Activated CD4-positive, alpha-beta memory T cell treated with anti-CD3 and anti-CD28 coated beads, Interleukin-2, amount 10 ng/mL, durations not matched to agents 7 days and 5 days (primary cell): Measurements from ENCODE around the gene SPTBN1. TPM values are rescaled to one million over a fixed set of nuclear protein-coding genes. Genes with fewer than 3 reads are reported as not detected.

Source experiments
- CTCF ChIA-PET: fragments of 350-600 bp; sonication (Branson Sonifier 250); formaldehyde crosslinking; loops from one replicate; lab custom pipeline; 2021; ENCODE audit warnings: antibody characterized with exemption, inconsistent platforms; lab: Charles Lee
- POLR2A ChIA-PET: fragments of 350-600 bp; sonication (Branson Sonifier 250); formaldehyde crosslinking; loops from one replicate; lab custom pipeline; 2021; ENCODE audit warnings: antibody characterized with exemption; lab: Charles Lee
- DNase-seq: peaks from one replicate; pipeline ENCODE4 v3.0.0-alpha.2; 2020
- H3K27ac Mint-ChIP-seq: one replicate; pipeline ENCODE4 v1.8.0; 2021; ENCODE audit warnings: mild to moderate bottlenecking, mixed read lengths
- H3K27me3 Mint-ChIP-seq: one replicate; pipeline ENCODE4 v1.8.0; 2021; ENCODE audit warnings: mixed read lengths
- H3K36me3 Mint-ChIP-seq: one replicate; pipeline ENCODE4 v1.8.0; 2021; ENCODE audit warnings: low read depth, mixed read lengths
- H3K4me1 Mint-ChIP-seq: one replicate; pipeline ENCODE4 v1.8.0; 2021; ENCODE audit warnings: mixed read lengths
- H3K4me3 Mint-ChIP-seq: one replicate; pipeline ENCODE4 v1.8.0; 2021; ENCODE audit warnings: mild to moderate bottlenecking, mixed read lengths
- H3K9me3 Mint-ChIP-seq: one replicate; pipeline ENCODE4 v1.8.0; 2021; ENCODE audit warnings: mixed read lengths
- total RNA-seq, 2 experiments: library from RNA; stranded (reverse); gene quantifications; one replicate each; pipeline ENCODE4 v1.2.3, GENCODE V29; 2021

The SPTBN1 gene
- total RNA-seq, 2 experiments from 2014 or later, result 112 TPM

DNA sequence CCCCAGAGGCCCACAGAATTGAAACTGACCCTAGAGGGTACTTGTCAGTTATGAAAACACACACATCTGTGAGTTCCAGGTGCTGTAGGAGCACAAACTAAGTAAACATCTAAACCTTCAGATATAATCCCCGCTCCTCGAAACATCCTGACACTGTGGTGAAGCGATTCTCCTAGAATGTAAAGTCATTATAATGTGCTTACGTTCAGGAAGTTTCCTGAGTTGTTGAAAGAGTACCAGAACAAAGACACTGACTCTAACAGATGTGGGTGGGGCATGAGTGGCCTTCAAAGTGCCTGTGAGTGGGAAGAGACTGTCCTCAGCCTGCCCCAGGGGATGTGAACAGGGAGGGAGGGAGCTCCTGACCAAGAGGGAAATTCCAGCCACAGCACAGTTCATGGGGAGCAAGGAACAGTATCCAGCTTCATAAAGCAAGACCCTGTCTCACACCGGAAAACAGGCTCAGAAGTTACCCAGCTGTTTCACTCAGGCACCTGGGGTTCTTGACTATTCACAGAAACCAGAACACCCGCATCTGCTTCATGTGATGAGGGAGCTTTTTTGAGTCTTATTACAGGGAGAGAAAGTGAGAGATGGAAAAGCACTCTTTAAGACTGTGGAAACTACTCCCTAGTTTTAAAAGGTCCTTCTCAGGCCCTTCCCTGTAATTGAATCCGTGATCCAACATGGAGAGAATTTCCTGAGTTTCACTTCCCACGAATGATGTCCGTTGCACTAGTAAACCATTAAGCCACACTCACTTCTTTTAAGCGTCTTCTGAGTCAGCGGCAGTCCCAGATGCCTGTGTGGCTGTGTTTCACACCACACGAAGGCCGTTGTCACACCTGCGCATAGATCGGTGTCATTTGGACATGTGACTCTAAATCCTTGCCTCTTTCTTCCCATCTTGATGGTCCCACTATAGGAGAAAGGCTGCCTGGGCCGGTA, 178.7 kb downstream of the SPTBN1 start:
- Mint-ChIP-seq H3K9me3 (no peaks in the 10 kb centered on the region), H3K4me1 (peaks cover 17% of the 10 kb centered on the region), H3K27ac (peak overlapping the region; percentile 16), H3K36me3 (peaks cover 77% of the 10 kb centered on the region), H3K4me3 (no peak overlapping the region), H3K27me3 (no peaks in the 10 kb centered on the region)
- no peak for DNase-seq
- CTCF ChIA-PET, result interaction anchor here (1.0 to 1.5 kb wide), 2 partner anchors 24 to 30 kb away, joined by 3 to 7 read pairs; no protein-coding TSS in a partner anchor
- POLR2A ChIA-PET, result interaction anchor here (1.0 kb wide), 1 partner anchor 76 kb away, joined by 4 read pairs; no protein-coding TSS in a partner anchor

DNA sequence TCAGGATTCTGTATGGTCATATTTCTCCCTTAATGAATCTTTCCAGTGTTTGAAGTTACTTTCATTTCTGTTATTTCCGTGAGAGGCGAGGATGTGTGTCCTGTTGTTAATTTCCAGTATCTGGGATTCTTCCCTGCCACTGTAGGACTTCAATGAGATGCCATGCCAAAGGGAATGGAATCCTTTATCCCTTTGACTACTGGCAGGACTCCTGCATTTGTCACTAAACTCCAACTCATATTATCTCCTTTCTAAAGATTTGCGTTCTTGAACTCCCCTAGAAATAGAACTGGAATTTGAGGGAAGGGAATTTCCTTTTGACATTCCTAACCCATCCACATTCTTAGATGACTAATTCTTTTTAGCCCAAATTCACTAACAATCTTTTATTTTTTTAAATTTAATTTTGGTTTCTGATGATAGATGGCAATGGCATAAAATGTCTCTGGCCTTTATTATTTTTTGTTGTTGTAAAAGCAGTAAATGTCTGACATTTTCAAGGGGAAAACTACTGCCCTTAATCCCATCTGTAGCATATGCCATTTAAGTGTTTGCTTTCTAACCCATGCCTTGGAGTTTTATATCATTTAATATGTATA, 179.5 kb downstream of the SPTBN1 start:
- Mint-ChIP-seq H3K36me3 (peaks cover 73% of the 10 kb centered on the region), H3K4me3 (no peak overlapping the region)

DNA sequence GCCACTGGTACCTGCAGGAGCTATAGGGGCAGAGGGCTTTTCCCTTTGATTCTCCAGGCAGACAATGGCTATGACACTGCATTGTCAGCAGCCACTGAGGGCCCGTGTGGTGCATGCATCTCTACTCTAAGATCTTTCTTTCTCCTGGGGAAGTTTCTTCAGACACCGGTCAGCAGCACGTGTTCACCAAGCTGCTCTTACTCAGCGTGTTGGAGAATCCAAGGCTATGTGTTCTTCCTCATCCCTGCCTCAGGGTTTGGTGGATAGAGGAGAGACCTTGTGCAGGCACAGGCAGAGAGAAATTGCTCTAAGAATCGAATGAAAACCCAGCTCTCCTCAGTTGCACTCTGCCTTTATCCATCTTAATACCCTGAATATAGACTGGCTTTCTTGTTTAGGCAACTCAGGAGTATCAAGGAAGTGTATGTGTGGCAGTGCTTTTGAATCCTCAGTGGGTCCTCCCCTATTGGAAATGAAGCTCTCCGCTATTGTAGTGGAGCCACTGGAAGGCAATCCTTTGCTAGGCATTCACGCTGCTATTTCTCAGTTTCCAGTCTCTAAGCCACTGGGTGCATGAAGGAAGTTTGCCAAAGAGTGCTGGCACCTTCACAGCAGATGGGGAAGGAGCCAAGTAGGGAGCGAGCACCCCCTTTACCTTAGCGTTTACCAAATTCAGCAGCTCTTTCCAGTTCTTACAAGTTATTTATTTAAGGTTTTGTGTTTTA, 180.4 kb downstream of the SPTBN1 start:
- Mint-ChIP-seq H3K36me3 (peaks cover 71% of the 10 kb centered on the region), H3K4me1 (peaks cover 21% of the 10 kb centered on the region), H3K4me3 (no peak overlapping the region), H3K27me3 (no peaks in the 10 kb centered on the region), H3K27ac (no peak overlapping the region), H3K9me3 (no peaks in the 10 kb centered on the region)
- no peak for DNase-seq
- ChIA-PET CTCF (interaction anchor here (1.3 kb wide), 1 partner anchor 114 kb away, joined by 4 read pairs; no protein-coding TSS in a partner anchor), POLR2A (interaction anchor here (0.8 kb wide), 1 partner anchor 9 kb away, joined by 3 read pairs; no protein-coding TSS in a partner anchor)

More for the DNA sequence above, 179.5 kb downstream of the SPTBN1 start:
- ChIA-PET CTCF (no interaction called here), POLR2A (interaction anchor here (1.0 kb wide), 1 partner anchor 77 kb away, joined by 4 read pairs; no protein-coding TSS in a partner anchor)
- no peaks in the 10 kb centered on the region for H3K9me3 Mint-ChIP-seq
- H3K27ac Mint-ChIP-seq, result peak overlapping the region; percentile 11
- H3K27me3 Mint-ChIP-seq, result no peaks in the 10 kb centered on the region
- DNase-seq, result no peak
- peaks cover 21% of the 10 kb centered on the region for H3K4me1 Mint-ChIP-seq

DNA sequence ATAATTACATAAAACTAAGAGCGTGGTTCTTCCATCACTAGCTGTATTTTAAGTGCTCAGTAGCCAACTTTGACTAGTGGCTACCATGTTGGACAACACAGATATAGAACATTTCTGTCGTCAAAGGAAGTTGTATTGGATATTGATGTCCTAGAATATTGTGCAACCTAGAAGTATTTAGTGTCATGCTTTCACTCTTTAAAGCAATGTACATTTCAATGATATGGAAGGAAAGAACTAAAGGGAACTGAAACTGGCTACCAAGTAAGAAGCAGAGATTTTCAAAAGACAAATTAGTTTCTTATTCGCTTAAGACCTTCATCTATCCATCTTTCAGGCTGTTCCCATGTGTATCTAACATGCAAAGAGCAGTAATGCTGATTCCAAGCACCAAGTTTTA, 182.0 kb downstream of the SPTBN1 start:
- Mint-ChIP-seq H3K4me3 (no peak overlapping the region), H3K9me3 (no peaks in the 10 kb centered on the region), H3K36me3 (peaks cover 74% of the 10 kb centered on the region), H3K27me3 (no peaks in the 10 kb centered on the region), H3K27ac (no peak overlapping the region), H3K4me1 (peaks cover 21% of the 10 kb centered on the region)
- POLR2A ChIA-PET, result no interaction called here
- CTCF ChIA-PET, result no interaction called here
- DNase-seq, result no peak

DNA sequence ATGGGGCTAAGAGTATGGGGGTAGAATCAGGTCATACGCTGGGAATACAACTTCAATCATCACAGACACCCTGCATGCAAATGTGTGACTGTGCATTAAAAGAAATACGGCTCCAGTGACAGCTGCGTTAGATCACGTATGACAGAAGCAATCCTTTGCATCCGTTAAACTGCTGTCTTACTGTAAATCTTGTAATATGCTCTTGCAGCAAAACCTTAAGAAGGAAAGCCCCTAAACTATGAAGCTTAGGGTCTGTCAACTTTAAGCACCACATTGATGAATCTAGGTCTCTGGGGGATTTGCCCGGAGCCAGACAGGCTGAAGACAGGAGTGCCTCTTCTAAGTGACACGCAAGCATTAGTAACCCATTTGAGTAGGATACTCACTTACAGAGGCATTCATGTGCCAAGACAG, 182.7 kb downstream of the SPTBN1 start:
- Mint-ChIP-seq H3K27me3 (no peaks in the 10 kb centered on the region), H3K4me3 (no peak overlapping the region), H3K36me3 (peaks cover 75% of the 10 kb centered on the region), H3K4me1 (peaks cover 21% of the 10 kb centered on the region), H3K9me3 (no peaks in the 10 kb centered on the region), H3K27ac (no peak overlapping the region)
- DNase-seq, result no peak
- ChIA-PET POLR2A (no interaction called here), CTCF (interaction anchor here (1.7 kb wide), 1 partner anchor 66 kb away, joined by 6 read pairs; no protein-coding TSS in a partner anchor)

DNA sequence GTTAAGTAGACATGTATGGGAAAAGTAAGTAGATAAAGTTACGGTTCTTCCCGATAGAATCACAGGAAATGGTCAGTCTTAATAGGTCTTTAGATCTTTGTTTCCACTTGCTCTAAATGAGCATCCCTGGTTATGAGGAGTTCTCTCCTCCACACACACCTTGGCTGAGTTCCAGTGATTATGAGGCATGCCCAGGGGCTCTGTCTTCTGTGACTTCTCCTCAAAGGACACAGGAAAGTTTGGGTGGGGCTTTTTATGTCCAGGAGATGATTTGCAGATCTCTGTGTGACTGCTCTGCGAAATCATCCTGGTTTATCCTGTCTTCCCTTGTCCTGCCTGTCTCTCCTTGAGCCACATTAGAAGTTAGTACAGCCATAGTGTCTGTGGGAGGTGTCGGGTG, 183.5 kb downstream of the SPTBN1 start:
- Mint-ChIP-seq H3K27ac (no peak overlapping the region), H3K4me1 (peaks cover 16% of the 10 kb centered on the region), H3K9me3 (no peaks in the 10 kb centered on the region), H3K36me3 (peaks cover 75% of the 10 kb centered on the region), H3K4me3 (no peak overlapping the region), H3K27me3 (no peaks in the 10 kb centered on the region)
- POLR2A ChIA-PET, result interaction anchor here (1.5 kb wide), 1 partner anchor 81 kb away, joined by 4 read pairs; no protein-coding TSS in a partner anchor
- CTCF ChIA-PET, result interaction anchor here (1.7 kb wide), 1 partner anchor 65 kb away, joined by 6 read pairs; no protein-coding TSS in a partner anchor
- no peak for DNase-seq

DNA sequence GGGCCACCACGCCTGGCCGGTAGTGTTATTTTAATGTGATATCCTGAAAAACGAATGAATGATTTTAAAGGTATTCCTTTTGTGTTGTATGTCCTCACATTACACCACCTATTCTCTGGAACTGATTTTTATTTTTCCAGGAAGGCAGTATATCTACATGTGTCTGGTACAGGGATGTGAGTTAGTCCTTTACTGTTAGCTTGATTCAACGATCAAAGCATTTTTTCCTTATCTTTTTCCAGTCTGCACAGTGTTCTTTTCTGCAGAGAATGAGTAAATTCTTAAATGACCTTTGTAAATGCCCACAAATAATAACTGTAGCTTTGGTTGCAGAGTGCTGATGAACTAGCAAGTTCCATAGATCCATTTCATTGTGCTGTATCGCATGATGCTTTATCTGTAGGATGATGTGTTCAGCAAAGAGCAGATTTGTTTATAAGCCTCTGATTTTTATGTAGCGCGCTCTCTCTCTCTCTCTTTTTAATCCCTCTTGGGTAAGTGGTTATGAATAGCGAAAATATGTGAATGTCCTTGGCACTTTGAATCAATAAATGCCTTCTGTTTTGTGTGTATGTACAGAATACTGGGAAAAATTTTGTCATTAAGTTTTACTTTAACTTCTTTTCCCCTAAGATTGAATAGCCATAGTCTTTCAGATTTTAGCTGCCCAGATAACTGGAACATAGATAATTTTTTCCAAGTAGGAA, 184.9 kb downstream of the SPTBN1 start:
- POLR2A ChIA-PET, result interaction anchor here (1.5 kb wide), 1 partner anchor 83 kb away, joined by 4 read pairs; no protein-coding TSS in a partner anchor
- H3K36me3 Mint-ChIP-seq, result peaks cover 78% of the 10 kb centered on the region
- no peak overlapping the region for H3K27ac Mint-ChIP-seq

DNA sequence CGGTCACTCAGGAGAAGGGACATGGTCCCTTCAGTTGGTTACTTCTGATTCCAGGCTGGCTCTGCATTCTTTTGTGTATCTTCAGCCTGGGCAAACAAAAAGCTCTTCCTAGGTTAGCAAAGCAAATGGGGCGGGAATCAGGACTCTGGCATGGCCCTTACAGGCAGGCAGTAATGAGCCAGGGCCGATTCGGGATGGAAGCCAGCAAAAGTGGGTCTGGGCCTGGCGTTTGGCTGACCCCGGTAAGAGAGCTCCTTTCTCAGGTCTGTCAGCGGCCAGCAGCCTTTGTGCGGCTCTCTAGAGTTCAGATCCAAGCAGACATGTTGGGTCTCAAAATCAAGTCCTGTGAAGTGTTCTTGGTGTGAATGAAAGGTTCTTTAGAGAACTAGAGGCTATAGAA, 185.9 kb downstream of the SPTBN1 start:
- Mint-ChIP-seq H3K27ac (no peak overlapping the region), H3K36me3 (peaks cover 82% of the 10 kb centered on the region), H3K4me3 (no peak overlapping the region), H3K9me3 (no peaks in the 10 kb centered on the region), H3K4me1 (peaks cover 7% of the 10 kb centered on the region), H3K27me3 (no peaks in the 10 kb centered on the region)
- ChIA-PET CTCF (interaction anchor here (1.6 to 2.0 kb wide), 2 partner anchors 24 to 120 kb away, joined by 3 to 5 read pairs; no protein-coding TSS in a partner anchor), POLR2A (no interaction called here)
- no peak for DNase-seq

More for the DNA sequence above, 184.9 kb downstream of the SPTBN1 start:
- CTCF ChIA-PET, result interaction anchor here (1.7 kb wide), 1 partner anchor 64 kb away, joined by 6 read pairs; no protein-coding TSS in a partner anchor
- no peak for DNase-seq
- peaks cover 7% of the 10 kb centered on the region for H3K4me1 Mint-ChIP-seq
- H3K9me3 Mint-ChIP-seq, result no peaks in the 10 kb centered on the region
- no peaks in the 10 kb centered on the region for H3K27me3 Mint-ChIP-seq
- H3K4me3 Mint-ChIP-seq, result no peak overlapping the region

DNA sequence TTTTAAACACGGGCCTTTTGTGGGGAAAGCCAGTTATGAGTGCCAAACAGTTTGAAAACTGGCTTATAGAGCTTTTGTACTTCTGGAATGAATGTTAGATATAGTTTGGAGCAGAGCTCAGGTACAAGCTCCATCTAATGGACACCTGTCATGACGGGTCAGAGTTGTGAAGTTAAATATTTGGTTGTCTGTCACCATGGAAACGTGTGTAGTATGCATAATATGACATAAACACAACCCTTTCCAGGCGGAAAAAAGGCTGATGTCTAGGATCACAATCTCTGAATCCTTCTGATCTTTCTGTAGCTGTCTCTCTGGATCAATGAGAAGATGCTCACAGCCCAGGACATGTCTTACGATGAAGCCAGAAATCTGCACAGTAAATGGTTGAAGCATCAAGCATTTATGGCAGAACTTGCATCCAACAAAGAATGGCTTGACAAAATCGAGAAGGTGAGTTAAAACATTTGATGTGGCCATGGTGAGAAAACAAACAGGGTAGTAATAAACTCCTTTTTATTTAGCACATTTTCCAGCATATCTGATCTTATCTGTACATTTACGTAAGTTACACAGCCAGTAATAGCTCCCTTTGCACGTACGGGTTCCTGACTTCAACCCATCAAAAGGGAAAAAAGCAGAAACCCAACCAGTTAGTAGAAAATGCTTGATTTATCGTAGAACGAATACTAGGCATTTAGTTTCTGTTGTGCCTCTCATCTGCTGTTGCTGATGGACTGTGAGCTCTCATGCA, 186.7 kb downstream of the SPTBN1 start:
- H3K27ac Mint-ChIP-seq, result no peak overlapping the region
- H3K27me3 Mint-ChIP-seq, result no peaks in the 10 kb centered on the region
- ChIA-PET POLR2A (interaction anchor here (1.4 kb wide), 1 partner anchor 85 kb away, joined by 4 read pairs; no protein-coding TSS in a partner anchor), CTCF (interaction anchor here (0.9 to 2.0 kb wide), 3 partner anchors 23 to 121 kb away, joined by 3 to 5 read pairs (median 3); no protein-coding TSS in a partner anchor)
- peaks cover 83% of the 10 kb centered on the region for H3K36me3 Mint-ChIP-seq
- H3K9me3 Mint-ChIP-seq, result no peaks in the 10 kb centered on the region
- H3K4me3 Mint-ChIP-seq, result no peak overlapping the region
- peaks cover 7% of the 10 kb centered on the region for H3K4me1 Mint-ChIP-seq
- DNase-seq, result no peak

DNA sequence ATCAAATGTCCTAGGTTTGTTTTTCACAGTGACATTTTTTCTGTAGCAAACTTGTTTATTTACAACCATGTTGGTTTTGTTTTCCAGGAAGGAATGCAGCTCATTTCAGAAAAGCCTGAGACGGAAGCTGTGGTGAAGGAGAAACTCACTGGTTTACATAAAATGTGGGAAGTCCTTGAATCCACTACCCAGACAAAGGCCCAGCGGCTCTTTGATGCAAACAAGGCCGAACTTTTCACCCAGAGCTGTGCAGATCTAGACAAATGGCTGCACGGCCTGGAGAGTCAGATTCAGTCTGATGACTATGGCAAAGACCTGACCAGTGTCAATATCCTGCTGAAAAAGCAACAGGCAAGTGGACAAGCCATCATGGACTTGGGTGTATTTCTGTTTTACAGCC, 188.1 kb downstream of the SPTBN1 start:
- H3K27ac Mint-ChIP-seq, result no peak overlapping the region
- ChIA-PET CTCF (no interaction called here), POLR2A (interaction anchor here (1.4 kb wide), 1 partner anchor 86 kb away, joined by 4 read pairs; no protein-coding TSS in a partner anchor)
- no peak overlapping the region for H3K4me3 Mint-ChIP-seq
- H3K27me3 Mint-ChIP-seq, result no peaks in the 10 kb centered on the region
- no peak for DNase-seq
- peaks cover 84% of the 10 kb centered on the region for H3K36me3 Mint-ChIP-seq
- H3K4me1 Mint-ChIP-seq, result peaks cover 7% of the 10 kb centered on the region
- no peaks in the 10 kb centered on the region for H3K9me3 Mint-ChIP-seq
